NB4 (cell line): ENCODE results near the gene NLRP6.
"Not testable (repeated sequence)": the region's sequence is repeated elsewhere in the genome, so short reads cannot be mapped to it uniquely, and the experiment has no call there.

Experiments used
- DNase-seq: peaks from one replicate; pipeline ENCODE4 v3.0.0; 2010; ENCODE audit warnings: low read depth
- H3K4me3 ChIP-seq: one replicate; pipeline ENCODE4 v1.5.1; 2011; ENCODE audit warnings: mild to moderate bottlenecking, low read depth, low read length, moderate library complexity
- MAX ChIP-seq: IDR thresholded peaks from 2 replicates; pipeline ENCODE4 v1.6.1; 2011; ENCODE audit warnings: low read depth, low read length
- MYC ChIP-seq: IDR thresholded peaks from 2 replicates; pipeline ENCODE4 v1.6.1; 2011; ENCODE audit warnings: low read depth, low read length
- POLR2A ChIP-seq: IDR thresholded peaks from 2 replicates; pipeline ENCODE4 v1.6.1; 2011; ENCODE audit warnings: mild to moderate bottlenecking; ENCODE audit not compliant: insufficient read length; ENCODE audit errors: extremely low read depth
- TF ChIP-seq, protein P1 (sequence below): IDR thresholded peaks from one replicate; pipeline ENCODE4 v1.5.1; 2012; ENCODE audit warnings: low read depth, low read length

Gene NLRP6

DNA sequence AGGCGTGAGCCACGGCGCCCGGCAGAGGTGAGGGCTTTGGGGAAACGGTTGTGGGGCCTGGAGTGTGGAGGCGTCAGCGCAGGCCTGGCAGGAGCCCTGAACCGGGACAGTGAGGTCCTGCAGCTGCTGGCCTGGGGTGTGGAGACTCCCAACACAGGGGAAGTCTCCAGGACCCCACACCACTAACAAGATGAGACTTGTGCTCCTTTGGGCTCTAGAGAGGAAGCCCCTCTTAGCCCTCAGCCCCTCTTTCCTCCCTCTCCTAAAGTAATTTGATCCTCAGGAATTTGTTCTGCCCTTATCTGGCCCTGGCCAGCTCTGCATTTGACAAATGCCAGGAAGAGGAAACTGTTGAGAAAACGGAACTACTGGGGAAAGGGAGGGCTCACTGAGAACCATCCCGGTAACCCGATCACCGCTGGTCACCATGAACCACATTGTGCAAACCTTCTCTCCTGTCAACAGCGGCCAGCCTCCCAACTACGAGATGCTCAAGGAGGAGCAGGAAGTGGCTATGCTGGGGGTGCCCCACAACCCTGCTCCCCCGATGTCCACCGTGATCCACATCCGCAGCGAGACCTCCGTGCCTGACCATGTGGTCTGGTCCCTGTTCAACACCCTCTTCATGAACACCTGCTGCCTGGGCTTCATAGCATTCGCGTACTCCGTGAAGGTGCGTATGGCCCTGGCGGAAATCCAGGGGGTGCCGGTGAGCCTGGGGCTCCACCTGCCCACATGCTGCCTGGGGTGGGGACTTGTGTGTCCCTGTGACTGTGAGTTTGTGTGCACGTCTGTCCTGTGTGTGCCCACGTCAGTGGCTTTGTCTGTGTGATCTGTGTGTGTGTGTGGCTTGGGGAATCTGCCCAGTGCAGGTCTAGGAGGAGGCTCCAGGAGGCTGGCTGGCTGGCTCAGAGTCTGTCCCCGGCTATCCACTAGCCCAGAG is 29.8 kb downstream of the NLRP6 start, which contains the start of gene IFITM2:
Gene IFITM2 (plus strand): TSS at position 51 of the 943 bp plus-strand sequence. CDS start 377 bp downstream, at position 428.
- peak within 1 kb of the TSS; percentile 75 for H3K4me3 ChIP-seq
- peak; percentile 96 for DNase-seq
- TF ChIP-seq MAX (0 out of 2 replicates have a peak, but pooled peaks have one; percentile 30), POLR2A (peak; percentile 65)
- TF ChIP-seq, protein P1, sequence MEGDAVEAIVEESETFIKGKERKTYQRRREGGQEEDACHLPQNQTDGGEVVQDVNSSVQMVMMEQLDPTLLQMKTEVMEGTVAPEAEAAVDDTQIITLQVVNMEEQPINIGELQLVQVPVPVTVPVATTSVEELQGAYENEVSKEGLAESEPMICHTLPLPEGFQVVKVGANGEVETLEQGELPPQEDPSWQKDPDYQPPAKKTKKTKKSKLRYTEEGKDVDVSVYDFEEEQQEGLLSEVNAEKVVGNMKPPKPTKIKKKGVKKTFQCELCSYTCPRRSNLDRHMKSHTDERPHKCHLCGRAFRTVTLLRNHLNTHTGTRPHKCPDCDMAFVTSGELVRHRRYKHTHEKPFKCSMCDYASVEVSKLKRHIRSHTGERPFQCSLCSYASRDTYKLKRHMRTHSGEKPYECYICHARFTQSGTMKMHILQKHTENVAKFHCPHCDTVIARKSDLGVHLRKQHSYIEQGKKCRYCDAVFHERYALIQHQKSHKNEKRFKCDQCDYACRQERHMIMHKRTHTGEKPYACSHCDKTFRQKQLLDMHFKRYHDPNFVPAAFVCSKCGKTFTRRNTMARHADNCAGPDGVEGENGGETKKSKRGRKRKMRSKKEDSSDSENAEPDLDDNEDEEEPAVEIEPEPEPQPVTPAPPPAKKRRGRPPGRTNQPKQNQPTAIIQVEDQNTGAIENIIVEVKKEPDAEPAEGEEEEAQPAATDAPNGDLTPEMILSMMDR: peak; percentile 28

GRCh38 chr11:308740-309665 is 30.8 kb downstream of the NLRP6 start:
- not testable (repeated sequence) for DNase-seq

DNA sequence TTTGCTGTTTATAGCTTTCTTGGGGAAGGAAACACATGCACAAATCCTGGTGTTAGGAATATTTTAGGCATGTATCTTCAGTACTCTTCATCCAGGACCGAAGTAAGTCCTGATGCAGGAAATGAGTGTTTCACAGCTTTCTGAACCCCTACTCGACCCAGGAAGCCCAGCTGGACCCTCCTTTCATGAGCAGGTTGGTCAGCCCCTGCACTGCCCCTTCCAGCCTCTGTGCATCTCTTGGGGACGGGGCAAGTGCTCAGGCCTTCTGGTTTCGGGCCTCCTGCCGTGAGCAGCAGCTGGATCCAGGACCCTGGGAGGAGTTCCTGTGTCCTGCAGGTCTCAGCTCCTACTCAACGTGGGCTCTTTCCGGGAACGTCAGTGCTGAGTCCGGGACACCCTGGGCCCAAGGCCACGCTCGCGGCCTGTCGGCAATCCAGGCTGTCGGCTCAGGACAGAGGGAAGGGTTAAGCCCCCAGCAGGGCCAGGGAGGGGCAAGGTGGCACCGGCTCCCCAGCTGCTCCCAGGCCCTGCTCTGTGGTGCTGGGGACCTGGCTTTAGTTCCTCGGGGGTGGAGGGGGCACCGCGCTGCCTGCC is 31.9 kb downstream of the NLRP6 start:
- peak overlapping the region; percentile 62 for H3K4me3 ChIP-seq

More at GRCh38 chr11:308740-309665, 30.8 kb downstream of the NLRP6 start:
- peak overlapping the region; percentile 62 for H3K4me3 ChIP-seq

GRCh38 chr11:311013-311748 is 33.0 kb downstream of the NLRP6 start:
- DNase-seq, H3K4me3 ChIP-seq: not testable (repeated sequence)

More for the DNA sequence above, 31.9 kb downstream of the NLRP6 start:
- DNase-seq: peak; percentile 46

- TF ChIP-seq POLR2A: no peak
- TF ChIP-seq MAX: no peak
- no peak for TF ChIP-seq MYC
- TF ChIP-seq, protein P1: no peak
- DNase-seq: no peak
- H3K4me3 ChIP-seq: no peak overlapping the region
These were observed 34.0 kb downstream of the NLRP6 start for GRCh38 chr11:312092-312816.

DNA sequence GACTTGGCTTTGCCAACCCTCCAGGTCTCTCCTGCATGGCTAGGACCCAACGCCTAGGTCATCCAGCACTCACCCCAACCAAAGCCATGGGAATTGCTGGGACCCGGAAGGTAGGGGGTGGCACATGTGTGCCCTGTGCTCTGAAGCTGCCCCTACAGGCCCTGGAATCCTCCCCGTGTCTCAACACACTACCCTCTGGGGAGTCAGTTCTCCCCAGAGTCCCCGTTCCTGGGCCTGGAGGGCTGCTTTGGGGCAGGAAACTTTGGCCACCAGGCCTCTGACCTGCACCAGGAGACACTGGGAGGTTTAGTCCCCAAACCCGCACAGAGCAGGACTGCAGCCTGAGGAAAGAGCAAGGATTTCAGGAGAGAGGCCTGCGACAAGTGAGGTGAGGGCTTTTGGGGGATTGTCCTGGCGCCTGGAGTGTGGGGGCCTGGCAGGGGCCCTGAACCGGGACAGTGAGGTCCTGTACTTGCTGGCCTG is 35.1 kb downstream of the NLRP6 start:
- peak; percentile 55 for DNase-seq
- H3K4me3 ChIP-seq: peak overlapping the region; percentile 73
- TF ChIP-seq, protein P1: no peak
- TF ChIP-seq POLR2A (no peak), MYC (no peak), MAX (no peak; the same call in 1 of the 2 replicates)
